VCaP (cell line): ENCODE measurements around the gene GPR65.

Experiments used
- H3K27ac ChIP-seq: fragments of 450-650 bp; 2 replicates; pipeline ENCODE4 v1.5.1; 2017
- CTCF ChIP-seq: fragments of 450-650 bp; conservative IDR thresholded peaks from 2 replicates; pipeline ENCODE4 v1.5.1; 2017; ENCODE audit warnings: mild to moderate bottlenecking, moderate library complexity

Gene GPR65

GRCh38 chr14:88005050-88005481 is at the start of gene GPR65:
TSS of gene GPR65 (plus strand) at chr14:88005135. CDS start at chr14:88010848, 5,713 bp downstream.
- no peak within 1 kb of the TSS for H3K27ac ChIP-seq
- no peak for TF ChIP-seq CTCF

- TF ChIP-seq CTCF: no peak
- H3K27ac ChIP-seq: no peak overlapping the region
These were observed 49.4 kb upstream of the GPR65 start for GRCh38 chr14:87955501-87955900.

- TF ChIP-seq CTCF: no peak
- no peak overlapping the region for H3K27ac ChIP-seq
These were observed 44.7 kb upstream of the GPR65 start for GRCh38 chr14:87960013-87960787.

GRCh38 chr14:87961246-87961645 is 43.7 kb upstream of the GPR65 start:
- no peak overlapping the region for H3K27ac ChIP-seq
- TF ChIP-seq CTCF: no peak

- H3K27ac ChIP-seq: no peak overlapping the region
- no peak for TF ChIP-seq CTCF
These were observed 38.1 kb upstream of the GPR65 start for GRCh38 chr14:87966816-87967215.

- no peak overlapping the region for H3K27ac ChIP-seq
- no peak for TF ChIP-seq CTCF
These were observed 37.4 kb upstream of the GPR65 start for GRCh38 chr14:87967496-87967895.

GRCh38 chr14:87971010-87971409 is 33.9 kb upstream of the GPR65 start:
- TF ChIP-seq CTCF: no peak
- H3K27ac ChIP-seq: no peak overlapping the region
